ENCODE data around the gene AFAP1L1.

AFAP1L1 gene

GRCh38 chr5:149323210-149323609, 51.6 kb downstream of the AFAP1L1 start:
- TF ChIP-seq CTCF (IDR thresholded peaks at IDR 0.05; ENCODE audit: control extremely low read depth, extremely low read depth, low read depth, missing control alignments), result no peak
- POLR2A ChIA-PET, result no interaction called here
- no peak for DNase-seq (ENCODE audit: extremely low spot score)
- CTCF ChIA-PET, result interaction anchor here (0.7 to 12.6 kb wide), 8 partner anchors 9 to 239 kb away, joined by 3 to 152 read pairs (median 3); partner anchors contain the start of gene GRPEL2

GRCh38 chr5:149323621-149324205, 52.1 kb downstream of the AFAP1L1 start:
- ChIA-PET CTCF (interaction anchor here (0.7 to 12.6 kb wide), 7 partner anchors 9 to 239 kb away, joined by 3 to 152 read pairs (median 3); no protein-coding TSS in a partner anchor), POLR2A (no interaction called here)
- no peak for DNase-seq (ENCODE audit: extremely low spot score)
- TF ChIP-seq CTCF (IDR thresholded peaks at IDR 0.05; ENCODE audit: control extremely low read depth, extremely low read depth, low read depth, missing control alignments), result no peak

GRCh38 chr5:149324641-149325040, 53.0 kb downstream of the AFAP1L1 start:
- DNase-seq (ENCODE audit: extremely low spot score), result no peak
- POLR2A ChIA-PET, result no interaction called here
- CTCF ChIA-PET, result interaction anchor here (0.9 to 12.6 kb wide), 5 partner anchors 16 to 110 kb away, joined by 3 to 152 read pairs (median 8); no protein-coding TSS in a partner anchor

GRCh38 chr5:149325166-149325735, 53.6 kb downstream of the AFAP1L1 start:
- no peak for DNase-seq (ENCODE audit: extremely low spot score)
- TF ChIP-seq CTCF (IDR thresholded peaks at IDR 0.05; ENCODE audit: control extremely low read depth, extremely low read depth, low read depth, missing control alignments), result no peak
- POLR2A ChIA-PET, result no interaction called here
- CTCF ChIA-PET, result interaction anchor here (0.9 to 12.6 kb wide), 5 partner anchors 17 to 109 kb away, joined by 3 to 152 read pairs (median 8); no protein-coding TSS in a partner anchor

More at GRCh38 chr5:149324641-149325040, 53.0 kb downstream of the AFAP1L1 start:
- no peak for TF ChIP-seq CTCF (IDR thresholded peaks at IDR 0.05; ENCODE audit: control extremely low read depth, extremely low read depth, low read depth, missing control alignments)

GRCh38 chr5:149325894-149326293, 54.2 kb downstream of the AFAP1L1 start:
- ChIA-PET POLR2A (no interaction called here), CTCF (interaction anchor here (1.0 to 12.6 kb wide), 4 partner anchors 17 to 109 kb away, joined by 3 to 152 read pairs (median 9); no protein-coding TSS in a partner anchor)
- TF ChIP-seq CTCF (IDR thresholded peaks at IDR 0.05; ENCODE audit: control extremely low read depth, extremely low read depth, low read depth, missing control alignments), result no peak
- no peak for DNase-seq (ENCODE audit: extremely low spot score)

- CTCF ChIA-PET, result interaction anchor here (0.8 to 12.6 kb wide), 4 partner anchors 10 to 108 kb away, joined by 3 to 152 read pairs (median 9); no protein-coding TSS in a partner anchor
- DNase-seq (ENCODE audit: extremely low spot score), result no peak
- POLR2A ChIA-PET, result no interaction called here
- TF ChIP-seq CTCF (IDR thresholded peaks at IDR 0.05; ENCODE audit: control extremely low read depth, extremely low read depth, low read depth, missing control alignments), result no peak
Measured at GRCh38 chr5:149326611-149327010, 55.0 kb downstream of the AFAP1L1 start.
